H1 (cell line): Measurements from ENCODE around the gene ARID4B. TPM values are rescaled to one million over a fixed set of nuclear protein-coding genes. Genes with fewer than 3 reads are reported as not detected.
A peak's percentile ranks its signal among the peaks of the same experiment; 100 is the strongest.

Source experiments
- CTCF ChIA-PET: fragments of 300-600 bp; sonication (Branson Sonifier 250); formaldehyde crosslinking; loops from one replicate; lab custom pipeline; 2021; ENCODE audit not compliant: partially characterized antibody; lab: Charles Lee
- POLR2A ChIA-PET: fragments of 300-600 bp; sonication (Branson Sonifier 250); formaldehyde crosslinking; loops from one replicate; lab custom pipeline; 2021; ENCODE audit warnings: inconsistent platforms; ENCODE audit not compliant: partially characterized antibody; lab: Charles Lee
- DNase-seq, 2 experiments: peaks; one replicate each; pipeline versions ENCODE4 v3.0.0 to v3.0.0-alpha.2; 2010 to 2022; ENCODE audit warnings: low spot score in 2 of 2, low read depth in 1 of 2, mixed read lengths in 1 of 2
- FAIRE-seq: peaks from 2 replicates; lab custom pipeline; 2011; peaks lifted over from hg19 to GRCh38; lab: Jason Lieb, UNC
- H2AFZ ChIP-seq: 2 replicates; pipeline ENCODE4 v1.8.1; 2012; ENCODE audit warnings: low read length, inconsistent platforms
- H2AK5ac ChIP-seq: 2 replicates; pipeline ENCODE4 v1.6.1; 2013; ENCODE audit warnings: low read depth, low read length
- H2BK120ac ChIP-seq: replicated peaks from 2 replicates; pipeline ENCODE3; 2013; ENCODE audit warnings: low read depth, low read length, inconsistent platforms
- H2BK12ac ChIP-seq: 2 replicates; pipeline ENCODE4 v1.6.1; 2013; ENCODE audit warnings: low read depth, low read length
- H2BK15ac ChIP-seq: 2 replicates; pipeline ENCODE4 v1.6.1; 2013; ENCODE audit warnings: low read length
- H2BK20ac ChIP-seq: 2 replicates; pipeline ENCODE4 v1.6.1; 2013; ENCODE audit warnings: low read length
- H2BK5ac ChIP-seq: 2 replicates; pipeline ENCODE4 v1.6.1; 2013; ENCODE audit warnings: low read depth, low read length
- H3K14ac ChIP-seq: 2 replicates; pipeline ENCODE4 v1.6.1; 2013; ENCODE audit warnings: inconsistent platforms; ENCODE audit not compliant: insufficient read length
- H3K18ac ChIP-seq: 2 replicates; pipeline ENCODE4 v1.6.1; 2013; ENCODE audit warnings: low read length; ENCODE audit errors: extremely low read depth
- H3K23ac ChIP-seq: 2 replicates; pipeline ENCODE4 v1.6.1; 2013; ENCODE audit warnings: inconsistent platforms; ENCODE audit not compliant: insufficient read length
- H3K23me2 ChIP-seq: 2 replicates; pipeline ENCODE4 v1.6.1; 2013; ENCODE audit warnings: low read depth, low read length
- H3K27ac ChIP-seq: 2 replicates; pipeline ENCODE4 v1.6.1; 2011; ENCODE audit warnings: low read depth, low read length, inconsistent platforms
- H3K27me3 ChIP-seq, 4 experiments: replicated peaks in 1 of 4; 1 replicate in 1 of 4; 2 replicates in 3 of 4; pipeline versions ENCODE4 v1.6.1 to v1.8.1; 2011 to 2013; ENCODE audit warnings: low read length in 3 of 4, mild to moderate bottlenecking in 3 of 4, inconsistent platforms in 2 of 4, mixed read lengths in 2 of 4, moderate library complexity in 1 of 4; ENCODE audit not compliant: control insufficient read depth in 3 of 4, insufficient read depth in 3 of 4; ENCODE audit errors: extremely low read depth in 1 of 4
- H3K36me3 ChIP-seq, 4 experiments: 2 replicates each; pipeline versions ENCODE4 v1.6.1 to v1.8.1; 2011 to 2013; ENCODE audit warnings: mild to moderate bottlenecking in 4 of 4, low read length in 3 of 4, moderate library complexity in 2 of 4, control low read depth in 1 of 4, inconsistent platforms in 1 of 4; ENCODE audit not compliant: insufficient read depth in 4 of 4, control insufficient read depth in 2 of 4
- H3K4ac ChIP-seq: replicated peaks from 2 replicates; pipeline ENCODE3; 2013; ENCODE audit warnings: low read length, low read depth, mixed read lengths, inconsistent platforms; ENCODE audit not compliant: insufficient read length
- H3K4me1 ChIP-seq, 4 experiments: replicated peaks in 1 of 4; 1 replicate in 1 of 4; 2 replicates in 3 of 4; pipeline versions ENCODE4 v1.6.1 to v1.8.1; 2011 to 2013; ENCODE audit warnings: low read length in 3 of 4, inconsistent platforms in 2 of 4, mixed read lengths in 1 of 4; ENCODE audit not compliant: insufficient read depth in 4 of 4, control insufficient read depth in 3 of 4
- H3K4me2 ChIP-seq, 2 experiments: 2 replicates each; pipeline versions ENCODE4 v1.6.1 to v1.8.1; 2011 to 2013; ENCODE audit warnings: low read depth in 2 of 2, low read length in 2 of 2, control low read depth in 1 of 2, inconsistent platforms in 1 of 2, mild to moderate bottlenecking in 1 of 2; ENCODE audit not compliant: insufficient read depth in 1 of 2
- H3K4me3 ChIP-seq, 4 experiments: fragments of 200-600, 300-600 bp in 1 of 4; sonication (generic), shearing (Covaris generic), sonication (Bioruptor Twin) in 1 of 4; 2 replicates each; pipeline versions ENCODE4 v1.5.1 to v1.8.1; 2011 to 2016; ENCODE audit warnings: low read length in 4 of 4, low read depth in 3 of 4, control low read depth in 2 of 4, inconsistent platforms in 2 of 4, mild to moderate bottlenecking in 2 of 4, mixed read lengths in 1 of 4, moderate library complexity in 1 of 4; ENCODE audit not compliant: insufficient read depth in 2 of 4; ENCODE audit errors: extremely low read depth in 1 of 4
- H3K56ac ChIP-seq: replicated peaks from 2 replicates; pipeline ENCODE3; 2013; ENCODE audit warnings: low read depth, mild to moderate bottlenecking, mixed read lengths, low read length, inconsistent platforms; ENCODE audit not compliant: insufficient read length
- H3K79me1 ChIP-seq: 2 replicates; pipeline ENCODE4 v1.6.1; 2013; ENCODE audit warnings: low read depth, low read length, control low read depth
- H3K79me2 ChIP-seq, 2 experiments: 2 replicates each; pipeline versions ENCODE4 v1.6.1 to v1.8.1; 2012 to 2013; ENCODE audit warnings: low read length in 2 of 2, mild to moderate bottlenecking in 2 of 2, inconsistent platforms in 1 of 2; ENCODE audit not compliant: insufficient read depth in 2 of 2, control insufficient read depth in 1 of 2
- H3K9ac ChIP-seq, 4 experiments: replicated peaks in 1 of 4; 1 replicate in 1 of 4; 2 replicates in 3 of 4; pipeline versions ENCODE4 v1.6.1 to v1.8.1; 2011 to 2013; ENCODE audit warnings: low read depth in 3 of 4, low read length in 3 of 4, control low read depth in 2 of 4, mild to moderate bottlenecking in 2 of 4, moderate library complexity in 2 of 4, inconsistent platforms in 1 of 4; ENCODE audit errors: extremely low read depth in 1 of 4
- H3K9me3 ChIP-seq, 2 experiments: 2 replicates each; pipeline versions ENCODE4 v1.6.1 to v1.8.1; 2012 to 2013; ENCODE audit warnings: mild to moderate bottlenecking in 2 of 2, moderate library complexity in 2 of 2, control low read depth in 1 of 2, inconsistent platforms in 1 of 2, low read depth in 1 of 2, low read length in 1 of 2, mixed read lengths in 1 of 2; ENCODE audit not compliant: insufficient read depth in 2 of 2
- H4K20me1 ChIP-seq, 2 experiments: replicated peaks in 1 of 2; 2 replicates each; pipeline versions ENCODE3 to v1.8.1; 2011 to 2013; ENCODE audit warnings: inconsistent platforms in 2 of 2, low read length in 2 of 2, mild to moderate bottlenecking in 1 of 2; ENCODE audit not compliant: insufficient read depth in 2 of 2, control insufficient read depth in 1 of 2
- H4K5ac ChIP-seq: 2 replicates; pipeline ENCODE4 v1.6.1; 2013; ENCODE audit warnings: low read length, low read depth, mixed read lengths, inconsistent platforms; ENCODE audit not compliant: insufficient read length
- H4K8ac ChIP-seq: 2 replicates; pipeline ENCODE4 v1.8.0; 2013; ENCODE audit warnings: mild to moderate bottlenecking, moderate library complexity, low read length, inconsistent platforms; ENCODE audit not compliant: insufficient read depth; ENCODE audit errors: extremely low read depth
- H4K91ac ChIP-seq: replicated peaks from 2 replicates; pipeline ENCODE3; 2013; ENCODE audit warnings: low read length, mixed read lengths, inconsistent platforms; ENCODE audit not compliant: insufficient read length
- CBX8 ChIP-seq: fragments of 300-800, 300-1000 bp; sonication (generic); IDR thresholded peaks from 2 replicates; pipeline ENCODE4 v1.7.1; 2016; ENCODE audit warnings: low read depth, low read length, borderline replicate concordance
- POLR2A ChIP-seq, 2 experiments: IDR thresholded peaks; 1 replicate in 1 of 2; 2 replicates in 1 of 2; pipeline ENCODE4 v1.6.1; 2011; ENCODE audit warnings: low read depth in 2 of 2, low read length in 2 of 2, mild to moderate bottlenecking in 2 of 2; ENCODE audit errors: control extremely low read depth in 1 of 2
- POLR2AphosphoS5 ChIP-seq: IDR thresholded peaks from 2 replicates; pipeline ENCODE4 v1.6.1; 2011; ENCODE audit warnings: low read depth, low read length
- RFX5 ChIP-seq: IDR thresholded peaks from 2 replicates; pipeline ENCODE4 v1.6.1; 2011; ENCODE audit warnings: low read depth, low read length, improper control_type of control experiment, borderline replicate concordance
- SP1 ChIP-seq: IDR thresholded peaks from 2 replicates; pipeline ENCODE4 v1.6.1; 2011; ENCODE audit warnings: low read depth, low read length
- TBP ChIP-seq: IDR thresholded peaks from 2 replicates; pipeline ENCODE4 v1.6.1; 2011; ENCODE audit warnings: low read depth, low read length, improper control_type of control experiment
- TCF12 ChIP-seq: IDR thresholded peaks from 2 replicates; pipeline ENCODE4 v1.6.1; 2011; ENCODE audit warnings: low read depth, mild to moderate bottlenecking, low read length
- WGBS, 2 experiments: shearing (Covaris generic) in 1 of 2; methylation state at CpG; one replicate each; pipeline versions ENCODE4 v1.1.6 to v1.1.7; 2013 to 2015; ENCODE audit warnings: low lambda C conversion rate in 2 of 2, mixed read lengths in 2 of 2, inconsistent platforms in 1 of 2, low coverage in 1 of 2, missing lambda C conversion rate in 1 of 2; ENCODE audit not compliant: insufficient replicate concordance in 2 of 2, insufficient coverage in 1 of 2, insufficient read length in 1 of 2; ENCODE audit errors: extremely low coverage in 1 of 2, missing lambda C conversion rate in 1 of 2; 5-methylcytosine and 5-hydroxymethylcytosine counted together
- polyA plus RNA-seq, 7 experiments: library from polyadenylated mRNA; depleted of rRNA in 3 of 7; stranded (reverse) in 5 of 7; unstranded in 2 of 7; fragments of >200 nt in 5 of 7; fragments of 200-250 nt in 2 of 7; gene quantifications; 1 replicate in 5 of 7; 2 replicates in 1 of 7; 4 replicates in 1 of 7; pipeline versions ENCODE4 v1.2.1 to v1.2.3, GENCODE V29; 2011 to 2013; ENCODE audit warnings: missing spikeins in 2 of 7, mixed read lengths in 2 of 7
- total RNA-seq: library from RNA; stranded (reverse); fragmentation: NEBNext Ultra II Directional; extraction: Animal tissue kit (Norgen Biotek cat#: 25700); gene quantifications from 2 replicates; pipeline ENCODE4 v1.2.1, GENCODE V29; 2021

ARID4B gene
- total and polyA plus RNA-seq, 2 of the 8 experiments (the other 6 are each of a cell fraction or from before 2014, with no cell fraction given), result 5.1 to 28.8 TPM

- no peak overlapping the region for H3K56ac ChIP-seq
- H3K9me3 ChIP-seq, result no peaks in the 10 kb centered on the region
- H4K20me1 ChIP-seq, result peaks cover 3 to 17% of the 10 kb centered on the region in 2 experiments
- H3K4me1 ChIP-seq, result peaks cover 0 to 5% (median 1%) of the 10 kb centered on the region in 4 experiments; a peak in 3 of 7 replicates
- H3K18ac ChIP-seq, result no peak overlapping the region
- WGBS, 2 experiments, result 94% methylated on average over 5 of the region's 5 CpGs; no CpG with 5 or more reads in 1 of the 2 experiments
- H2BK15ac ChIP-seq, result no peak overlapping the region
- no peak overlapping the region for H3K4ac ChIP-seq
- DNase-seq, result no peak
- no peak overlapping the region for H2BK20ac ChIP-seq
- no peak overlapping the region for H2BK120ac ChIP-seq
- no peak overlapping the region for H4K5ac ChIP-seq
- TF ChIP-seq SP1, result no peak
- TF ChIP-seq POLR2A (IDR thresholded peaks at IDR 0.05; ENCODE audit: control extremely low read depth in 1 of 2, low read depth in 2 of 2, low read length in 2 of 2), result no peak
- TF ChIP-seq TBP, result no peak
- TF ChIP-seq POLR2AphosphoS5, result no peak
- no peak for TF ChIP-seq TCF12
- no peak for TF ChIP-seq RFX5
- no peak for TF ChIP-seq CBX8
- H2AFZ ChIP-seq, result no peak overlapping the region
- no peak overlapping the region for H3K27ac ChIP-seq
- ChIA-PET CTCF (interaction anchor here (1.2 kb wide), 1 partner anchor 71 kb away, joined by 4 read pairs; no protein-coding TSS in a partner anchor), POLR2A (interaction anchor here (1.2 to 1.9 kb wide), 3 partner anchors 20 to 63 kb away, joined by 3 to 4 read pairs (median 3); partner anchors contain the start of gene TBCE)
- no peaks in the 10 kb centered on the region for H3K27me3 ChIP-seq
- H4K8ac ChIP-seq, result no peak overlapping the region
- H3K9ac ChIP-seq, result no peak overlapping the region
- peaks cover 29 to 88% of the 10 kb centered on the region in 2 experiments for H3K79me2 ChIP-seq
- H2AK5ac ChIP-seq, result no peak overlapping the region
- no peak for FAIRE-seq
- no peak overlapping the region for H2BK5ac ChIP-seq
- no peak overlapping the region for H3K4me3 ChIP-seq
- H3K4me2 ChIP-seq, result peak overlapping the region in 1 of 2 experiments; percentile 12; a peak in 2 of 4 replicates
- no peaks in the 10 kb centered on the region; the same call in 1 of the 2 replicates for H3K79me1 ChIP-seq
- H2BK12ac ChIP-seq, result no peak overlapping the region
- no peak overlapping the region for H3K14ac ChIP-seq
- H3K36me3 ChIP-seq, result peaks cover 0 to 24% (median 2%) of the 10 kb centered on the region in 4 experiments; a peak in 4 of 8 replicates
- H3K23ac ChIP-seq, result no peak overlapping the region
- no peak overlapping the region for H4K91ac ChIP-seq
- peaks cover 3% of the 10 kb centered on the region; the same call in 1 of the 2 replicates for H3K23me2 ChIP-seq
These were observed 3.7 kb downstream of the ARID4B start for GRCh38 chr1:235324296-235324695.
